ENCODE measurements around the gene UPF1. TPM values are rescaled to one million over a fixed set of nuclear protein-coding genes. Genes with fewer than 3 reads are reported as not detected.
A peak's percentile ranks its signal among the peaks of the same experiment; 100 is the strongest.
"Not testable (repeated sequence)": the region's sequence is repeated elsewhere in the genome, so short reads cannot be mapped to it uniquely, and the experiment has no call there.

UPF1 gene
- total RNA-seq, 2 experiments from 2014 or later = 78.9 to 84.6 TPM

- no peak for DNase-seq
- H3K27ac Mint-ChIP-seq = no peak overlapping the region
- H3K36me3 Mint-ChIP-seq = no peaks in the 10 kb centered on the region
- H3K9me3 Mint-ChIP-seq = no peaks in the 10 kb centered on the region
- H3K4me3 Mint-ChIP-seq = no peak overlapping the region
- H3K4me1 Mint-ChIP-seq = peaks cover 3% of the 10 kb centered on the region
- H3K27me3 Mint-ChIP-seq = peaks cover 8% of the 10 kb centered on the region
Observed at GRCh38 chr19:18814063-18814462, 17.7 kb upstream of the UPF1 start.

DNA sequence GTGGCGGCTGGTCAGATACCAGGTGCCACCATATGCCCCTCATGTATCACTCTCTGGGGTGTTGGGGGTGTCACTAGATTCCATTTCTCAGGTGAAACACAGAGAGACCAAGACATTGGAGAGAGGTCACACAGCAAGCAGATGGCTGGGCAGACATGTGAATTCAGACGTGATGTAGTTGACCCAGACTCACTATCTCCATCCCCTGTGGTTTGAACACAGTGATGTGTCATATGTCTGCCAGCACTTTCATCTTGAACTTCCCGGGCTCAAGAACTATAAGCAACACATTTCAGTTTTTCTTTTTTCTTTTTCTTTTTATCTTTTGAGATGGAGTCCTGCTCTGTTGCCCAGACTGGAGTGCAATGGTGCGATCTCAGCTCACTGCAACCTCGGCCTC is 16.1 kb upstream of the UPF1 start:
- no peak for DNase-seq
- Mint-ChIP-seq H3K4me1 (no peaks in the 10 kb centered on the region), H3K27ac (no peak overlapping the region), H3K4me3 (no peak overlapping the region), H3K9me3 (no peaks in the 10 kb centered on the region), H3K27me3 (no peaks in the 10 kb centered on the region), H3K36me3 (no peaks in the 10 kb centered on the region)

- H3K4me1 Mint-ChIP-seq, DNase-seq, H3K27ac Mint-ChIP-seq, H3K36me3 Mint-ChIP-seq, H3K9me3 Mint-ChIP-seq, H3K4me3 Mint-ChIP-seq, H3K27me3 Mint-ChIP-seq: not testable (repeated sequence)
Observed at GRCh38 chr19:18816645-18817044, 15.1 kb upstream of the UPF1 start.

DNA sequence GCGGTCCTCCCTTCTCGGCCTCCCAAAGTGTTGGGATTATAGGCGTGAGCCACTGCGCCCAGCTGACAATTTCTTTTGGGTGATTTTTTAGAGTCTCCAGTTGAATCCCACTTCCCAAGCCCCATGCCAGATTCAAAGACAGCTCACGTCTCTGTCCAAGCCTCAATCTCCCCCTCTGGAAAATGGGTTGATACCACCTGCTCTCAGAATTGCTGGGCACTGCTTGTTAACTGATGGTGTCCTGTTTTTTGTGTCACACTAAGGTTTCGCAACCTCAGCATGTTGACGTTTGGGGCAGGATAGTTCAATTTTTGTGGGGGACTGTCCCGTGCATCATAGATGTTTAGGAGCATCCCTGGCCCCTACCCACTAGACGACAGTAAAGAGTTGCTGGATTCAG is 14.2 kb upstream of the UPF1 start:
- H3K4me3 Mint-ChIP-seq = no peak overlapping the region
- no peaks in the 10 kb centered on the region for H3K4me1 Mint-ChIP-seq
- H3K9me3 Mint-ChIP-seq = no peaks in the 10 kb centered on the region
- no peaks in the 10 kb centered on the region for H3K27me3 Mint-ChIP-seq
- DNase-seq = no peak
- H3K27ac Mint-ChIP-seq = no peak overlapping the region
- H3K36me3 Mint-ChIP-seq = no peaks in the 10 kb centered on the region

- H3K36me3 Mint-ChIP-seq = peaks cover 13% of the 10 kb centered on the region
Observed at GRCh38 chr19:18828786-18829185, 3.0 kb upstream of the UPF1 start.

DNA sequence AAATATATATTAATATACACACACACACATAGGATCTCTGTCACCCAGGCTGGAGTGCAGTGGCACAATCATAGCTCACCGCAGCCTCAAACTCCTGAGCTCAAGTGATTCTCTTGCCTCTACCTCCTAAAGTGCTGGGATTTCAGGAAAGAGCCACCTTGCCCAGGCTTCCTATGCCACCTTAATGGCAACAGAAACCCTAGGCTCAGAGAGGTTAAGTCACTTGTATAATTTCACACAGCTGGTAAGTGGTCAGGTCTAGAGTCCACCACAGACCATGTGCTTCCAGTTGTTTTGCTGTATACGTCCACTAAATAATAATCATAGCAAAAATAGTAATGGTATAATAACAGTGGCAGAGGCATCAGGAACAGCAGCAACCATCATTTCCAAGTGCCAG is 1.3 kb upstream of the UPF1 start:
- peaks cover 15% of the 10 kb centered on the region for H3K27me3 Mint-ChIP-seq
- peaks cover 28% of the 10 kb centered on the region for H3K36me3 Mint-ChIP-seq
- peaks cover 20% of the 10 kb centered on the region for H3K4me1 Mint-ChIP-seq
- no peak overlapping the region for H3K27ac Mint-ChIP-seq
- H3K4me3 Mint-ChIP-seq = no peak overlapping the region
- peaks cover 9% of the 10 kb centered on the region for H3K9me3 Mint-ChIP-seq
- DNase-seq = no peak

More at GRCh38 chr19:18828786-18829185, 3.0 kb upstream of the UPF1 start:
- Mint-ChIP-seq H3K4me3 (no peak overlapping the region), H3K9me3 (peaks cover 9% of the 10 kb centered on the region), H3K4me1 (peaks cover 4% of the 10 kb centered on the region), H3K27me3 (peaks cover 16% of the 10 kb centered on the region), H3K27ac (no peak overlapping the region)
- no peak for DNase-seq

- peaks cover 36% of the 10 kb centered on the region for H3K4me1 Mint-ChIP-seq
- peak; percentile 26 for DNase-seq
- H3K36me3 Mint-ChIP-seq = peaks cover 43% of the 10 kb centered on the region
- H3K4me3 Mint-ChIP-seq = peak overlapping the region; percentile 94
- H3K9me3 Mint-ChIP-seq = peaks cover 2% of the 10 kb centered on the region
- H3K27me3 Mint-ChIP-seq = peaks cover 4% of the 10 kb centered on the region
- peak overlapping the region; percentile 94 for H3K27ac Mint-ChIP-seq
Observed at GRCh38 chr19:18832306-18833140, 764 bp downstream of the UPF1 start.

- Mint-ChIP-seq H3K27me3 (no peaks in the 10 kb centered on the region), H3K9me3 (no peaks in the 10 kb centered on the region), H3K27ac (peak overlapping the region; percentile 94), H3K4me3 (peak overlapping the region; percentile 94), H3K36me3 (peaks cover 48% of the 10 kb centered on the region), H3K4me1 (peaks cover 42% of the 10 kb centered on the region)
- DNase-seq = no peak
Observed at GRCh38 chr19:18833141-18833476, 1.4 kb downstream of the UPF1 start.

DNA sequence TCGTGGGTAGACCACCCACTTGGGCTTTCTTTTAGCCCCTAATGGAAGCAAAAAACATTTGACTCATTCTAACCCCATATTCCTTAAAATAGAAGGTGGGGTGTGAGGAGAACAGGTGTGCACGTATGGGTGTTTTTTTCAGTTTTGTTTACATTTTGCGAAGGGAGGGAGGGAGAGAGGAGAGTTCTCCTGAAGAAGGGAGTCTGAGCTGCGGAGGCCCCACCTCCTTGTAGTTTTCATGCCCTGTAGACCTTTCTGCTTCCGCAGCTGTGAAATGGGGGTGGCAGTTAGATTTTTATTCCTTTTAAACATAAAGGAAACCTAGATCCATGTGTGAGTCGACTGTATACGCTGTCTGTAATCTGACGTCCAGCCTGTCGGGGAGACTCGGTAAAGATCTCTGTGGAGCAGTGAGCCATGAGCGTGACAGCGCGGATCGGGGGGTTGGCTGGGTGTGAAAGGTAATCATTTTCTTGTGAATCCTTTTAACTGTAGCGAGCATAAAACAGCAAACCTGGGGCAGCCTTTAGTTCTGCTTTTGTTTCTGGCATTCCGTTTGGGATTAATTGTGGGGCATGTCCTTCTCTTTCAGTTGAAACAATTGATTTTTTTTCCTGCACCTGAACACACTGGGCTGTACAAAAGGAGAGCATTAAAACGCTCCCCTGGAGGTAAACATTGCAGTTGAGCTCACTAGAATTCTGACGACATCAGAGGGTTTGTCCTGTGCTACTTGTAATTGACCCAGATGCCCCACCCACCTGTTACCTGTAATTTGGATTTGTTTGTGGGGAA is 2.3 kb downstream of the UPF1 start:
- Mint-ChIP-seq H3K27ac (peak overlapping the region; percentile 94), H3K9me3 (no peaks in the 10 kb centered on the region), H3K4me3 (peak overlapping the region; percentile 94), H3K4me1 (peaks cover 51% of the 10 kb centered on the region), H3K27me3 (no peaks in the 10 kb centered on the region), H3K36me3 (peaks cover 54% of the 10 kb centered on the region)
- no peak for DNase-seq

DNA sequence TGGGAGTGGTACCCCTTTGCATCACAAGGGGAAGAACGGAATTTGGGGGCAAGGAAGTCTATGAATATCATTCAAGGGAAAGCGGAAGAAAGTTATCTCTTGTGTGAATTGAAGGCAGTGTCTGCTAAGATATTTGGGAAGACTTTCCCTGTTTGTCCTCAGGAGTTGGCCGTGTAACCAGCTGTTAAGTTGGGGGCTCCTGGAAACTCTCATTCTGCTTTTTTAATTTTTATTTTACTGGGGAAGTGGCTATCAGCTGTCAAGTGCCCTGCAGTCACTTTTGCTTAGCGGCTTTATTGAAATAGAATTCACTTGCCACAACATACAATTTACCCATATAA is 2.9 kb downstream of the UPF1 start:
- Mint-ChIP-seq H3K36me3 (peaks cover 60% of the 10 kb centered on the region), H3K9me3 (no peaks in the 10 kb centered on the region)

DNA sequence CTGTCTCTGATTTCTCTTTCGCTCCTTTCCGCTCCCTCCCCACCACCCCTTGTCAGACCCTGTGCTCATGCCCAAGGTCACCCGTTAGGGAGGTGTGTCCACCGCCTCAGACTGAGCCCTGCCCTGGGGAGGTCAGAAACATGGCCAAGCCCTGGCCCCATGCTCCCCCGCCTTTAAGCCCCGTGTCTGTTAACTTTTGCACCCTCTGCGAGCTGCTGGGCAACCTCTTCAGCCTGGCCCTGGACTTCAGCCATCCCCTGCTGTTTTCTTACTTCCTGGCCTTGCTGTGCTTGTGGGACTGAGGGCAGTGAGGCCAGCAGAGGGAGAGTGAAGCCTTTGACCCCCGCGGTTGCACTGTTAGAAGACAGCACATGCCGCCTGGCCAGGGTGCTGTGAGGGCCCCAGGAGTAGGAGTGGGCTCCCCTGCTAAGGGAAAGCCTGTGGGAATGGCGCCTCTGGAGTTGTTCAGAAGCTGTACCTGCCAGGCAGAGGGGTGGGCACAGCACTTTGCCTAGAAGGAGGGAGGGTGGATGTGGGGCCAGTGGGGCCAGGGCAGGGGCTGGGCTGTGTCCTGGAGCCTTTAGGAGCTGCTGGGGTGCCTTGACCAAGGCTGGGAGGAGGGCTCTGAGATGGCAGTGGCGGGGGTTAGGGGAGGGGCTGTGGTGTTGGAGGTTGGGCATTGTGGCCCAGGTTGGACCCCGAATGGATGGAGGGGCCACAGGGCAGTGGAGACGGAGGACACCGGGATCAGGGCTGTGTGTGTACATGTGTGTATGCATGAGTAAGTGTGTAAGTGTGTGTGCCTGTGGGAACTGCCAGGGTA is 7.9 kb downstream of the UPF1 start:
- peak overlapping the region; percentile 45 for H3K27ac Mint-ChIP-seq
- H3K36me3 Mint-ChIP-seq = peaks cover 47% of the 10 kb centered on the region
- H3K9me3 Mint-ChIP-seq = no peaks in the 10 kb centered on the region
- H3K4me1 Mint-ChIP-seq = peaks cover 84% of the 10 kb centered on the region
- DNase-seq = no peak
- H3K27me3 Mint-ChIP-seq = no peaks in the 10 kb centered on the region
- H3K4me3 Mint-ChIP-seq = no peak overlapping the region

More for the DNA sequence above, 2.9 kb downstream of the UPF1 start:
- Mint-ChIP-seq H3K4me1 (peaks cover 56% of the 10 kb centered on the region), H3K27me3 (no peaks in the 10 kb centered on the region), H3K4me3 (peak overlapping the region; percentile 94), H3K27ac (peak overlapping the region; percentile 46)
- no peak for DNase-seq

GRCh38 chr19:18840288-18841267 is 8.8 kb downstream of the UPF1 start:
- Mint-ChIP-seq H3K4me1 (peaks cover 82% of the 10 kb centered on the region), H3K36me3 (peaks cover 40% of the 10 kb centered on the region), H3K27ac (peak overlapping the region; percentile 12), H3K9me3 (no peaks in the 10 kb centered on the region), H3K27me3 (no peaks in the 10 kb centered on the region), H3K4me3 (no peak overlapping the region)
- no peak for DNase-seq

- DNase-seq = no peak
- peaks cover 79% of the 10 kb centered on the region for H3K4me1 Mint-ChIP-seq
- no peaks in the 10 kb centered on the region for H3K9me3 Mint-ChIP-seq
- peaks cover 33% of the 10 kb centered on the region for H3K36me3 Mint-ChIP-seq
- H3K4me3 Mint-ChIP-seq = no peak overlapping the region
- H3K27ac Mint-ChIP-seq = no peak overlapping the region
- H3K27me3 Mint-ChIP-seq = no peaks in the 10 kb centered on the region
Observed at GRCh38 chr19:18841400-18841799, 9.6 kb downstream of the UPF1 start.

DNA sequence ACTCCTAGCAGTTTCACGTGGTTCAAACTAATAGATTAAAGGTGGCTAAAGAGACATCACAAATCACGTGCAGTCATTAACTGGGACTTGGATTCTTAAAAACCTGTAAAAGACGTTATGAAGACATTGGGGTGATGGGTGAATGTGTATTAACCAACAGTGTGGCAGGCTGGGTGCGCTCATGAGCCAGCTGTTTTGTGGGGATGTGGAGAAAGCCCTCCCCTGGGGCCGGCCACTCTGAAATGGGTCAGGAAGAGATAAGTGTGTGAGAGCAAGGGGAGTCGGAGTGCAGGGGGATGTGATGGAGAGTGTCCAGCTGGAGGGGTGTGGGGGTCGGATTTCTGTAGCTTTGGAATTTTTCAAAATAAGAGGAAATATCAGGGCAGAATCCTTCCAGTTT is 10.4 kb downstream of the UPF1 start:
- Mint-ChIP-seq H3K27me3 (no peaks in the 10 kb centered on the region), H3K27ac (peak overlapping the region; percentile 13), H3K9me3 (no peaks in the 10 kb centered on the region), H3K4me1 (peaks cover 82% of the 10 kb centered on the region), H3K4me3 (no peak overlapping the region), H3K36me3 (peaks cover 32% of the 10 kb centered on the region)
- DNase-seq = no peak

Measured in activated naive CD8-positive, alpha-beta T cell treated with anti-CD3 and anti-CD28 coated beads for 36 hours (primary cell).